H9 (cell line): ENCODE results near the gene DCANP1. TPM values are rescaled to one million over a fixed set of nuclear protein-coding genes. Genes with fewer than 3 reads are reported as not detected.

Source experiments
- DNase-seq: peaks from one replicate; pipeline ENCODE4 v3.0.0-alpha.2; 2017
- H2AFZ ChIP-seq: one replicate; pipeline ENCODE4 v1.6.1; 2013; ENCODE audit warnings: mild to moderate bottlenecking, low read length, control low read depth, moderate library complexity
- H2AK5ac ChIP-seq: 2 replicates; pipeline ENCODE4 v1.6.1; 2013; ENCODE audit warnings: low read length, control low read depth, mixed read lengths; ENCODE audit not compliant: insufficient read length
- H2BK120ac ChIP-seq: one replicate; pipeline ENCODE4 v1.6.1; 2013; ENCODE audit warnings: low read depth, mild to moderate bottlenecking, low read length, control low read depth, inconsistent platforms; ENCODE audit not compliant: poor library complexity, severe bottlenecking
- H2BK12ac ChIP-seq: 2 replicates; pipeline ENCODE4 v1.6.1; 2013; ENCODE audit warnings: low read length, control low read depth, mixed read lengths, low read depth; ENCODE audit not compliant: insufficient read length
- H2BK15ac ChIP-seq: 2 replicates; pipeline ENCODE4 v1.6.1; 2013; ENCODE audit warnings: low read depth, low read length, control low read depth
- H2BK20ac ChIP-seq: one replicate; pipeline ENCODE4 v1.6.1; 2013; ENCODE audit warnings: low read depth, mild to moderate bottlenecking, low read length, control low read depth, inconsistent platforms; ENCODE audit not compliant: poor library complexity, severe bottlenecking
- H2BK5ac ChIP-seq: 2 replicates; pipeline ENCODE4 v1.6.1; 2013; ENCODE audit warnings: low read length, control low read depth, mixed read lengths; ENCODE audit not compliant: insufficient read length
- H3K14ac ChIP-seq: 2 replicates; pipeline ENCODE4 v1.6.1; 2013; ENCODE audit warnings: low read length, control low read depth; ENCODE audit not compliant: insufficient read depth
- H3K18ac ChIP-seq: 2 replicates; pipeline ENCODE4 v1.6.1; 2013; ENCODE audit warnings: low read depth, mild to moderate bottlenecking, mixed read lengths, low read length, control low read depth; ENCODE audit not compliant: insufficient read length
- H3K23ac ChIP-seq: 2 replicates; pipeline ENCODE4 v1.6.1; 2013; ENCODE audit warnings: low read length, control low read depth, mixed read lengths, low read depth; ENCODE audit not compliant: insufficient read length
- H3K23me2 ChIP-seq: 2 replicates; pipeline ENCODE4 v1.6.1; 2013; ENCODE audit warnings: low read depth, mild to moderate bottlenecking, mixed read lengths, low read length, control low read depth; ENCODE audit not compliant: insufficient read length, poor library complexity, severe bottlenecking
- H3K27ac ChIP-seq: 2 replicates; pipeline ENCODE4 v1.5.1; 2013; ENCODE audit warnings: low read length, control low read depth, mixed read lengths, low read depth; ENCODE audit not compliant: insufficient read length
- H3K27me3 ChIP-seq: 2 replicates; pipeline ENCODE4 v1.6.1; 2013; ENCODE audit warnings: low read length, control low read depth, inconsistent platforms; ENCODE audit not compliant: insufficient read depth
- H3K4ac ChIP-seq: 2 replicates; pipeline ENCODE4 v1.6.1; 2013; ENCODE audit warnings: low read depth, mild to moderate bottlenecking, control low read depth, inconsistent platforms, low read length, moderate library complexity
- H3K4me1 ChIP-seq: 2 replicates; pipeline ENCODE4 v1.6.1; 2013; ENCODE audit warnings: low read length, control low read depth, inconsistent platforms; ENCODE audit not compliant: insufficient read depth
- H3K4me2 ChIP-seq: 2 replicates; pipeline ENCODE4 v1.6.1; 2013; ENCODE audit warnings: low read length, control low read depth, mixed read lengths; ENCODE audit not compliant: insufficient read length, insufficient read depth
- H3K56ac ChIP-seq: 2 replicates; pipeline ENCODE4 v1.6.1; 2013; ENCODE audit warnings: low read depth, mild to moderate bottlenecking, mixed read lengths, low read length, control low read depth; ENCODE audit not compliant: insufficient read length
- H3K79me1 ChIP-seq: 2 replicates; pipeline ENCODE4 v1.6.1; 2013; ENCODE audit warnings: low read depth, mild to moderate bottlenecking, moderate library complexity, low read length, control low read depth, inconsistent platforms; ENCODE audit not compliant: insufficient read depth, poor library complexity, severe bottlenecking
- H3K79me2 ChIP-seq: 2 replicates; pipeline ENCODE4 v1.6.1; 2013; ENCODE audit warnings: low read length, control low read depth, inconsistent platforms; ENCODE audit not compliant: insufficient read depth
- H3K9ac ChIP-seq: 2 replicates; pipeline ENCODE4 v1.6.1; 2013; ENCODE audit warnings: low read length, control low read depth, mixed read lengths; ENCODE audit not compliant: insufficient read length; ENCODE audit errors: extremely low read depth
- H3K9me3 ChIP-seq: one replicate; pipeline ENCODE4 v1.6.1; 2013; ENCODE audit warnings: low read depth, low read length, inconsistent platforms; ENCODE audit not compliant: control insufficient read depth
- H3T11ph ChIP-seq: one replicate; pipeline ENCODE4 v1.6.1; 2013; ENCODE audit warnings: mild to moderate bottlenecking, low read length, control low read depth, inconsistent platforms
- H4K20me1 ChIP-seq: one replicate; pipeline ENCODE4 v1.6.1; 2013; ENCODE audit not compliant: control insufficient read depth, insufficient read length, insufficient read depth
- H4K5ac ChIP-seq: 2 replicates; pipeline ENCODE4 v1.6.1; 2013; ENCODE audit warnings: low read depth, mild to moderate bottlenecking, mixed read lengths, low read length, control low read depth; ENCODE audit not compliant: insufficient read length
- H4K8ac ChIP-seq: replicated peaks from 2 replicates; pipeline ENCODE4 v1.6.1; 2013; ENCODE audit warnings: low read length, control low read depth, mixed read lengths, low read depth; ENCODE audit not compliant: insufficient read length
- H4K91ac ChIP-seq: 2 replicates; pipeline ENCODE4 v1.6.1; 2013; ENCODE audit warnings: low read depth, mild to moderate bottlenecking, moderate library complexity, mixed read lengths, low read length, control low read depth; ENCODE audit not compliant: insufficient read length
- H3K27ac Mint-ChIP-seq, 3 experiments: 2 replicates in 2 of 3; 3 replicates in 1 of 3; pipeline ENCODE4 v1.8.0; 2020 to 2021; ENCODE audit warnings: mixed read lengths in 3 of 3, mild to moderate bottlenecking in 1 of 3, moderate library complexity in 1 of 3
- H3K27me3 Mint-ChIP-seq: 2 replicates; pipeline ENCODE4 v1.8.0; 2021; ENCODE audit warnings: low read depth, mild to moderate bottlenecking, moderate library complexity, mixed read lengths
- H3K36me3 Mint-ChIP-seq, 3 experiments: 2 replicates in 2 of 3; 3 replicates in 1 of 3; pipeline ENCODE4 v1.8.0; 2020 to 2021; ENCODE audit warnings: low read depth in 3 of 3, mixed read lengths in 3 of 3; ENCODE audit not compliant: insufficient read depth in 1 of 3
- H3K4me1 Mint-ChIP-seq, 2 experiments: 2 replicates each; pipeline ENCODE4 v1.8.0; 2020; ENCODE audit warnings: mixed read lengths in 2 of 2
- H3K4me3 Mint-ChIP-seq, 2 experiments: 2 replicates in 1 of 2; 3 replicates in 1 of 2; pipeline ENCODE4 v1.8.0; 2020 to 2021; ENCODE audit warnings: mild to moderate bottlenecking in 2 of 2, mixed read lengths in 2 of 2, moderate library complexity in 1 of 2
- H3K9me3 Mint-ChIP-seq, 2 experiments: 2 replicates in 1 of 2; 3 replicates in 1 of 2; pipeline ENCODE4 v1.8.0; 2020; ENCODE audit warnings: mild to moderate bottlenecking in 2 of 2, mixed read lengths in 2 of 2, moderate library complexity in 1 of 2
- CTCF ChIP-seq: fragments of 200-600 bp; sonication (generic); conservative IDR thresholded peaks from 3 replicates; pipeline ENCODE4 v1.8.0; 2021; ENCODE audit warnings: antibody characterized with exemption, mild to moderate bottlenecking
- WGBS: extraction: QIAGEN DNeasy Blood & Tissue Kit; methylation state at CpG from one replicate; pipeline ENCODE4 v1.1.7; 2013; ENCODE audit warnings: missing lambda C conversion rate, low lambda C conversion rate, mixed read lengths; ENCODE audit not compliant: insufficient read length; ENCODE audit errors: extremely low coverage; 5-methylcytosine and 5-hydroxymethylcytosine counted together
- total RNA-seq: library from RNA; stranded (reverse); gene quantifications from 2 replicates; pipeline ENCODE4 v1.2.1, GENCODE V29; 2021

DCANP1 gene
- total RNA-seq, 1 experiment from 2014 or later: not detected

- no peak overlapping the region for H3K56ac ChIP-seq
- no peaks in the 10 kb centered on the region for H3K4me1 Mint-ChIP-seq
- H3K4me1 ChIP-seq: no peaks in the 10 kb centered on the region
- H3K4me2 ChIP-seq: no peak overlapping the region
- no peaks in the 10 kb centered on the region for H3K79me2 ChIP-seq
- no peak overlapping the region for H3K18ac ChIP-seq
- H4K5ac ChIP-seq: no peak overlapping the region
- H3K4me3 Mint-ChIP-seq: no peak overlapping the region
- H4K20me1 ChIP-seq: no peaks in the 10 kb centered on the region
- H3K23ac ChIP-seq: no peak overlapping the region
- H3K27ac ChIP-seq: no peak overlapping the region
- H3K27ac Mint-ChIP-seq: no peak overlapping the region
- peaks cover 58% of the 10 kb centered on the region for H3K27me3 Mint-ChIP-seq
- no CpG with 5 or more reads among the region's 1 CpG for WGBS
- peaks cover 0 to 8% (median 3%) of the 10 kb centered on the region in 3 experiments; a peak in 4 of 7 replicates for H3K36me3 Mint-ChIP-seq
- no peak overlapping the region for H4K8ac ChIP-seq
- no peak overlapping the region for H2AFZ ChIP-seq
- H3K27me3 ChIP-seq: no peaks in the 10 kb centered on the region
- no peak overlapping the region for H2BK15ac ChIP-seq
- TF ChIP-seq CTCF: no peak
- H2BK5ac ChIP-seq: no peak overlapping the region
- no peak overlapping the region for H4K91ac ChIP-seq
- no peak overlapping the region for H2BK120ac ChIP-seq
- H3K14ac ChIP-seq: no peak overlapping the region
- no peak overlapping the region for H2BK20ac ChIP-seq
- no peak overlapping the region for H3K9ac ChIP-seq
- no peaks in the 10 kb centered on the region for H3K79me1 ChIP-seq
- H3K23me2 ChIP-seq: no peaks in the 10 kb centered on the region
- peaks cover 4% of the 10 kb centered on the region for H3K9me3 ChIP-seq
- peaks cover 9 to 10% of the 10 kb centered on the region in 2 experiments for H3K9me3 Mint-ChIP-seq
- no peak overlapping the region for H2AK5ac ChIP-seq
- no peak overlapping the region for H2BK12ac ChIP-seq
- H3T11ph ChIP-seq: no peak overlapping the region
- H3K4ac ChIP-seq: no peak overlapping the region
- no peak for DNase-seq
Measured at GRCh38 chr5:135423846-135424168, 23.3 kb downstream of the DCANP1 start.
